Measurements from ENCODE around the gene TJP3. TPM values are rescaled to one million over a fixed set of nuclear protein-coding genes. Genes with fewer than 3 reads are reported as not detected.

The TJP3 gene
- total RNA-seq, 2 donors from 2014 or later, result 268 to 296 TPM

- no peak for TF ChIP-seq CTCF (IDR thresholded peaks at IDR 0.05)
- intact Hi-C loops (cut with DNase I), result no loop called here
- H3K27ac ChIP-seq, result peak overlapping the region; percentile 67
These were observed 9.0 kb upstream of the TJP3 start for GRCh38 chr19:3698974-3699740.

GRCh38 chr19:3699741-3700241 is 8.4 kb upstream of the TJP3 start:
- DNase-seq, result no peak
- Histone ChIP-seq H3K4me1 (no peaks in the 10 kb centered on the region), H3K9ac (ENCODE audit: low read depth in 2 of 2, low read length in 2 of 2) (peak overlapping the region; percentile 88 to 89), H3K27ac (peak overlapping the region; percentile 67), H3K9me3 (no peaks in the 10 kb centered on the region), H3K36me3 (no peaks in the 10 kb centered on the region), H3K27me3 (no peaks in the 10 kb centered on the region), H3K4me3 (peak overlapping the region; percentile 87)
- intact Hi-C loops (cut with DNase I), result no loop called here
- no peak for TF ChIP-seq CTCF (IDR thresholded peaks at IDR 0.05)

More at GRCh38 chr19:3698974-3699740, 9.0 kb upstream of the TJP3 start:
- Histone ChIP-seq H3K9ac (ENCODE audit: low read depth in 2 of 2, low read length in 2 of 2) (peak overlapping the region; percentile 88 to 89), H3K9me3 (no peaks in the 10 kb centered on the region), H3K36me3 (no peaks in the 10 kb centered on the region), H3K4me1 (no peaks in the 10 kb centered on the region), H3K27me3 (no peaks in the 10 kb centered on the region), H3K4me3 (peak overlapping the region; percentile 87)
- DNase-seq, result peak; percentile 48

GRCh38 chr19:3700242-3701032 is 7.7 kb upstream of the TJP3 start, which contains the start of gene PIP5K1C:
PIP5K1C (minus strand) TSS chr19:3700468; CDS start chr19:3700390, 78 bp downstream.
- peak within 1 kb of the TSS; percentile 67 for H3K27ac ChIP-seq
- DNase-seq, result peak; percentile 94
- peak within 1 kb of the TSS; percentile 88 to 89 for H3K9ac ChIP-seq (ENCODE audit: low read depth in 2 of 2, low read length in 2 of 2)
- H3K9me3 ChIP-seq, result no peaks in the 10 kb centered on the region
- intact Hi-C loops (cut with DNase I), result no loop called here
- H3K4me1 ChIP-seq, result no peaks in the 10 kb centered on the region
- TF ChIP-seq CTCF (IDR thresholded peaks at IDR 0.05), result peak; percentile 67
- H3K36me3 ChIP-seq, result no peaks in the 10 kb centered on the region
- H3K27me3 ChIP-seq, result no peaks in the 10 kb centered on the region
- peak within 1 kb of the TSS; percentile 87 for H3K4me3 ChIP-seq

GRCh38 chr19:3701200-3701599 is 7.0 kb upstream of the TJP3 start:
- no peak for DNase-seq
- H3K27me3 ChIP-seq, result no peaks in the 10 kb centered on the region
- H3K9me3 ChIP-seq, result no peaks in the 10 kb centered on the region
- no peak overlapping the region for H3K4me3 ChIP-seq
- no peak overlapping the region for H3K27ac ChIP-seq
- H3K9ac ChIP-seq (ENCODE audit: low read depth in 2 of 2, low read length in 2 of 2), result no peak overlapping the region
- intact Hi-C loops (cut with DNase I), result no loop called here
- no peaks in the 10 kb centered on the region for H3K36me3 ChIP-seq
- no peak for TF ChIP-seq CTCF (IDR thresholded peaks at IDR 0.05)
- H3K4me1 ChIP-seq, result peaks cover 4% of the 10 kb centered on the region

GRCh38 chr19:3707868-3708206 is 347 bp upstream of the TJP3 start:
- Histone ChIP-seq H3K9ac (ENCODE audit: low read depth in 2 of 2, low read length in 2 of 2) (peak overlapping the region; percentile 93 to 99), H3K36me3 (no peaks in the 10 kb centered on the region), H3K4me1 (peaks cover 4% of the 10 kb centered on the region), H3K4me3 (peak overlapping the region; percentile 44), H3K27ac (peak overlapping the region; percentile 91), H3K9me3 (no peaks in the 10 kb centered on the region), H3K27me3 (no peaks in the 10 kb centered on the region)
- intact Hi-C loops (cut with DNase I), result loop anchor here (2.0 kb wide), 1 partner anchor 43 kb away; no protein-coding TSS in a partner anchor
- no peak for TF ChIP-seq CTCF (IDR thresholded peaks at IDR 0.05)
- no peak for DNase-seq

All from colonic mucosa (tissue), 4 donors.